ENCODE results near the gene GMFB. TPM values are rescaled to one million over a fixed set of nuclear protein-coding genes. Genes with fewer than 3 reads are reported as not detected.
A peak's percentile ranks its signal among the peaks of the same experiment; 100 is the strongest.

Gene GMFB
- total RNA-seq, 2 experiments from 2014 or later, result 45.7 to 82.2 TPM

DNA sequence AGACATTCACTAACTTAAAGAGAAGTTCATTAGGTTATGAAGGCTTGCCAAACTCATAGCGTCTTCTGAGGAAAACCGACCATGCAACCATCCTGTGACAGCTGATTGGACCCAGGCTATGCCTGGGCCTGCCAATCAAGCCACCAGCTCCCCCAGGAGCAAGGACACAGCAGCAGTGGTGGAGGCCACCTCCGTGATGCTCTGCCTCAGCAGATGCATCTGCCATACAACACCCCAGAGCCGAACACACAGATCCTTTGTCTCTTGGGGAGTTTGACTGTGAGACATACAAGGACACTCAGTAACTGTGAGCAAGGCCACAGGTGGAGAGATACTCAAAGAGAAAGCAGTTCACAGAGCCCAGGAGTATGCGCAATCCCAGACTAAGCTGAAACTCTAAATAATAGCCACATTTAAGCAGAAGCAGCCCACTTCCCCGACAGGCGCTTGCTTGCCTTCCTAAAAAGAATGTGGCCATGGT, 37.6 kb downstream of the GMFB start:
- Histone ChIP-seq H3K79me2 (ENCODE audit: insufficient read depth, low read depth, low read length) (no peaks in the 10 kb centered on the region), H3K9me3 (ENCODE audit: low read length) (no peaks in the 10 kb centered on the region), H2AFZ (ENCODE audit: low read length) (peak overlapping the region; percentile 68; the same call in 1 of the 2 replicates), H3K4me2 (ENCODE audit: low read length) (no peak overlapping the region), H3K36me3 (ENCODE audit: insufficient read depth, low read length) (no peaks in the 10 kb centered on the region), H3K27ac (ENCODE audit: low read depth, low read length, poor library complexity, severe bottlenecking) (no peak overlapping the region), H3K9me2 (ENCODE audit: insufficient read depth, low read length) (no peaks in the 10 kb centered on the region; the same call in 1 of the 2 replicates), H3K4me1 (ENCODE audit: insufficient read depth, low read length, poor library complexity, severe bottlenecking) (no peaks in the 10 kb centered on the region), H4K20me1 (ENCODE audit: insufficient read depth, low read length) (no peaks in the 10 kb centered on the region), H3K4me3 (ENCODE audit: low read depth, low read length, poor library complexity, severe bottlenecking) (no peak overlapping the region)
- TF ChIP-seq, protein P1, sequence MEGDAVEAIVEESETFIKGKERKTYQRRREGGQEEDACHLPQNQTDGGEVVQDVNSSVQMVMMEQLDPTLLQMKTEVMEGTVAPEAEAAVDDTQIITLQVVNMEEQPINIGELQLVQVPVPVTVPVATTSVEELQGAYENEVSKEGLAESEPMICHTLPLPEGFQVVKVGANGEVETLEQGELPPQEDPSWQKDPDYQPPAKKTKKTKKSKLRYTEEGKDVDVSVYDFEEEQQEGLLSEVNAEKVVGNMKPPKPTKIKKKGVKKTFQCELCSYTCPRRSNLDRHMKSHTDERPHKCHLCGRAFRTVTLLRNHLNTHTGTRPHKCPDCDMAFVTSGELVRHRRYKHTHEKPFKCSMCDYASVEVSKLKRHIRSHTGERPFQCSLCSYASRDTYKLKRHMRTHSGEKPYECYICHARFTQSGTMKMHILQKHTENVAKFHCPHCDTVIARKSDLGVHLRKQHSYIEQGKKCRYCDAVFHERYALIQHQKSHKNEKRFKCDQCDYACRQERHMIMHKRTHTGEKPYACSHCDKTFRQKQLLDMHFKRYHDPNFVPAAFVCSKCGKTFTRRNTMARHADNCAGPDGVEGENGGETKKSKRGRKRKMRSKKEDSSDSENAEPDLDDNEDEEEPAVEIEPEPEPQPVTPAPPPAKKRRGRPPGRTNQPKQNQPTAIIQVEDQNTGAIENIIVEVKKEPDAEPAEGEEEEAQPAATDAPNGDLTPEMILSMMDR (conservative IDR thresholded peaks at IDR 0.05; ENCODE audit: low read length), result no peak
- TF ChIP-seq EZH2phosphoT487 (IDR thresholded peaks at IDR 0.05; ENCODE audit: borderline replicate concordance, low read depth, low read length), result no peak
- no TSS peak for BruUV-seq (replicated peaks)
- ChIA-PET CTCF (ENCODE audit: unreplicated experiment) (no interaction called here), POLR2A (interaction anchor here (1.1 kb wide), 1 partner anchor 58 kb away, joined by 4 read pairs; the partner anchor contains the start of gene CGRRF1)
- no peak for DNase-seq (ENCODE audit: low spot score)
- intact Hi-C loops (cut with micrococcal nuclease; ENCODE audit: unreplicated experiment), result no loop called here

DNA sequence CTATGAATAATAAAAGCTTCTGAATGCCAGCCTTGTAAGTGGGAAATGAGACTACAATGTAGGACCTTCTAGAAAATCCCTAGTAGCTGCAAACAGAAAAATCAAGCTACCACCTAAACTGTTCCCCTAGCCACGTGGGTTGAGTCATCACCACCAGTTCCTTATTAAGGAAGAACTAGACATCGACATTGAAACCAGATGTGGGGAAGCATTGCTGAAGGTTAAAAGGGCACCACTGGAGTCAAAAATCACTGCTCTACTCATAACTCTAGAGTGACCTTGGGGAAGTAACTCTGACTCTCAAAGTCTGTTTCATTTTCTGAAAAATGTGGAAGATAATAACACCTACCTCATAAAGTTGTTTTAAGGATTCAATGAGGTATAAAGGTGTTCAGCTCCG, 38.2 kb downstream of the GMFB start:
- ChIA-PET CTCF (ENCODE audit: unreplicated experiment) (no interaction called here), POLR2A (interaction anchor here (1.1 to 1.2 kb wide), 3 partner anchors 9 to 59 kb away, joined by 4 to 6 read pairs (median 5); partner anchors contain the start of gene CGRRF1)
- no peaks in the 10 kb centered on the region for H3K36me3 ChIP-seq (ENCODE audit: insufficient read depth, low read length)
- no peak for TF ChIP-seq EZH2phosphoT487 (IDR thresholded peaks at IDR 0.05; ENCODE audit: borderline replicate concordance, low read depth, low read length)
- no peaks in the 10 kb centered on the region for H4K20me1 ChIP-seq (ENCODE audit: insufficient read depth, low read length)
- no peak overlapping the region for H3K27ac ChIP-seq (ENCODE audit: low read depth, low read length, poor library complexity, severe bottlenecking)
- no peaks in the 10 kb centered on the region for H3K4me1 ChIP-seq (ENCODE audit: insufficient read depth, low read length, poor library complexity, severe bottlenecking)
- no peaks in the 10 kb centered on the region; the same call in 1 of the 2 replicates for H3K9me2 ChIP-seq (ENCODE audit: insufficient read depth, low read length)
- H3K79me2 ChIP-seq (ENCODE audit: insufficient read depth, low read depth, low read length), result no peaks in the 10 kb centered on the region
- no TSS peak for BruUV-seq (replicated peaks)
- intact Hi-C loops (cut with micrococcal nuclease; ENCODE audit: unreplicated experiment), result no loop called here
- H3K9me3 ChIP-seq (ENCODE audit: low read length), result no peaks in the 10 kb centered on the region
- H2AFZ ChIP-seq (ENCODE audit: low read length), result peak overlapping the region; percentile 68; the same call in 1 of the 2 replicates
- H3K4me3 ChIP-seq (ENCODE audit: low read depth, low read length, poor library complexity, severe bottlenecking), result no peak overlapping the region
- peak; percentile 8 for DNase-seq (ENCODE audit: low spot score)
- H3K4me2 ChIP-seq (ENCODE audit: low read length), result no peak overlapping the region

DNA sequence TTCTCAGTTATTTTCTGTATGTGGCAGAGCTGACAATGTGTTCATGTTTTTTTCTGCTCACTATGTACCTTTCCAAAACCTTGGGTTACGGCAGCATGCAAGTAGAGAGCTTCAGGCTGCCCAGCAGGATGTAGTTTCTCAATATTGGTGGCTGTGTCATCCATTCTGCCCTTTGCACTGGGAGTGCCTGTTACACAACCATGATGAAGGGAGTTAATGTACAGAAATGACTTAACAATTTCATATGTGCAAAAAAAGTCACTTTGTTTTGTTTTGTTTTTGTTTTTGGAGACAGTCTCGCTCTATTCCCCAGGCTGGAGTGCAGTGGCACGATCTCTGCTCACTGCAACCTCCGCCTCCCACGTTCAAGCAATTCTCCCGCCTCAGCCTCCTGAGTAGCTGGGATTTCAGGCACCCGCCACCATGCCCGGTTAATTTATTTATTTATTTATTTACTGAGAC, 41.5 kb downstream of the GMFB start:
- intact Hi-C loops (cut with micrococcal nuclease; ENCODE audit: unreplicated experiment), result no loop called here
- H3K79me2 ChIP-seq (ENCODE audit: insufficient read depth, low read depth, low read length), result no peaks in the 10 kb centered on the region
- CTCF ChIA-PET (ENCODE audit: unreplicated experiment), result no interaction called here
- H3K9me2 ChIP-seq (ENCODE audit: insufficient read depth, low read length), result no peaks in the 10 kb centered on the region; the same call in 1 of the 2 replicates
- no peaks in the 10 kb centered on the region for H4K20me1 ChIP-seq (ENCODE audit: insufficient read depth, low read length)
- H3K9me3 ChIP-seq (ENCODE audit: low read length), result no peaks in the 10 kb centered on the region
- H2AFZ ChIP-seq (ENCODE audit: low read length), result no peak overlapping the region
- POLR2A ChIA-PET, result interaction anchor here (0.6 to 1.5 kb wide), 4 partner anchors 10 to 62 kb away, joined by 3 to 7 read pairs (median 5); partner anchors contain the start of gene CGRRF1
- no peak overlapping the region for H3K27ac ChIP-seq (ENCODE audit: low read depth, low read length, poor library complexity, severe bottlenecking)
- no peak overlapping the region for H3K4me3 ChIP-seq (ENCODE audit: low read depth, low read length, poor library complexity, severe bottlenecking)
- no peak overlapping the region for H3K4me2 ChIP-seq (ENCODE audit: low read length)
- H3K36me3 ChIP-seq (ENCODE audit: insufficient read depth, low read length), result no peaks in the 10 kb centered on the region
- no peak for TF ChIP-seq EZH2phosphoT487 (IDR thresholded peaks at IDR 0.05; ENCODE audit: borderline replicate concordance, low read depth, low read length)
- TF ChIP-seq, protein P1 (conservative IDR thresholded peaks at IDR 0.05; ENCODE audit: low read length), result no peak
- no TSS peak for BruUV-seq (replicated peaks)
- H3K4me1 ChIP-seq (ENCODE audit: insufficient read depth, low read length, poor library complexity, severe bottlenecking), result no peaks in the 10 kb centered on the region
- DNase-seq (ENCODE audit: low spot score), result no peak

Measured in OCI-LY7 (cell line).